Stimulated activated naive CD8-positive, alpha-beta T cell treated with anti-CD3 and anti-CD28 coated beads, Interleukin-15, Interleukin-2, amounts not matched to agents 100 ng/mL and 50 ng/mL, for 24 hours (primary cell): Measurements from ENCODE around the gene TTR.

ENCODE experiments used
- H3K27ac Mint-ChIP-seq: one replicate; pipeline ENCODE4 v1.8.0; 2021; ENCODE audit warnings: mild to moderate bottlenecking, mixed read lengths
- H3K27me3 Mint-ChIP-seq: one replicate; pipeline ENCODE4 v1.8.0; 2021; ENCODE audit warnings: mixed read lengths
- H3K36me3 Mint-ChIP-seq: one replicate; pipeline ENCODE4 v1.8.0; 2021; ENCODE audit warnings: low read depth, mixed read lengths
- H3K4me1 Mint-ChIP-seq: one replicate; pipeline ENCODE4 v1.8.0; 2021; ENCODE audit warnings: low read depth, mixed read lengths
- H3K4me3 Mint-ChIP-seq: one replicate; pipeline ENCODE4 v1.8.0; 2021; ENCODE audit warnings: mild to moderate bottlenecking, mixed read lengths
- H3K9me3 Mint-ChIP-seq: one replicate; pipeline ENCODE4 v1.8.0; 2021; ENCODE audit warnings: mixed read lengths

Gene TTR

DNA sequence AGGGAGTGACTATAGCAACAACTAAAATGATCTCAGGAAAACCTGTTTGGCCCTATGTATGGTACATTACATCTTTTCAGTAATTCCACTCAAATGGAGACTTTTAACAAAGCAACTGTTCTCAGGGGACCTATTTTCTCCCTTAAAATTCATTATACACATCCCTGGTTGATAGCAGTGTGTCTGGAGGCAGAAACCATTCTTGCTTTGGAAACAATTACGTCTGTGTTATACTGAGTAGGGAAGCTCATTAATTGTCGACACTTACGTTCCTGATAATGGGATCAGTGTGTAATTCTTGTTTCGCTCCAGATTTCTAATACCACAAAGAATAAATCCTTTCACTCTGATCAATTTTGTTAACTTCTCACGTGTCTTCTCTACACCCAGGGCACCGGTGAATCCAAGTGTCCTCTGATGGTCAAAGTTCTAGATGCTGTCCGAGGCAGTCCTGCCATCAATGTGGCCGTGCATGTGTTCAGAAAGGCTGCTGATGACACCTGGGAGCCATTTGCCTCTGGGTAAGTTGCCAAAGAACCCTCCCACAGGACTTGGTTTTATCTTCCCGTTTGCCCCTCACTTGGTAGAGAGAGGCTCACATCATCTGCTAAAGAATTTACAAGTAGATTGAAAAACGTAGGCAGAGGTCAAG lies 955 bp downstream of the TTR start:
- Mint-ChIP-seq H3K9me3 (no peaks in the 10 kb centered on the region), H3K36me3 (no peaks in the 10 kb centered on the region), H3K4me1 (no peaks in the 10 kb centered on the region), H3K27me3 (peaks cover 3% of the 10 kb centered on the region), H3K4me3 (no peak overlapping the region), H3K27ac (no peak overlapping the region)

DNA sequence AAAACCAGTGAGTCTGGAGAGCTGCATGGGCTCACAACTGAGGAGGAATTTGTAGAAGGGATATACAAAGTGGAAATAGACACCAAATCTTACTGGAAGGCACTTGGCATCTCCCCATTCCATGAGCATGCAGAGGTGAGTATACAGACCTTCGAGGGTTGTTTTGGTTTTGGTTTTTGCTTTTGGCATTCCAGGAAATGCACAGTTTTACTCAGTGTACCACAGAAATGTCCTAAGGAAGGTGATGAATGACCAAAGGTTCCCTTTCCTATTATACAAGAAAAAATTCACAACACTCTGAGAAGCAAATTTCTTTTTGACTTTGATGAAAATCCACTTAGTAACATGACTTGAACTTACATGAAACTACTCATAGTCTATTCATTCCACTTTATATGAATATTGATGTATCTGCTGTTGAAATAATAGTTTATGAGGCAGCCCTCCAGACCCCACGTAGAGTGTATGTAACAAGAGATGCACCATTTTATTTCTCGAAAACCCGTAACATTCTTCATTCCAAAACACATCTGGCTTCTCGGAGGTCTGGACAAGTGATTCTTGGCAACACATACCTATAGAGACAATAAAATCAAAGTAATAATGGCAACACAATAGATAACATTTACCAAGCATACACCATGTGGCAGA lies 3.6 kb downstream of the TTR start:
- H3K9me3 Mint-ChIP-seq = no peaks in the 10 kb centered on the region
- H3K4me3 Mint-ChIP-seq = no peak overlapping the region
- H3K36me3 Mint-ChIP-seq = no peaks in the 10 kb centered on the region
- no peak overlapping the region for H3K27ac Mint-ChIP-seq
- peaks cover 3% of the 10 kb centered on the region for H3K27me3 Mint-ChIP-seq
- H3K4me1 Mint-ChIP-seq = no peaks in the 10 kb centered on the region

DNA sequence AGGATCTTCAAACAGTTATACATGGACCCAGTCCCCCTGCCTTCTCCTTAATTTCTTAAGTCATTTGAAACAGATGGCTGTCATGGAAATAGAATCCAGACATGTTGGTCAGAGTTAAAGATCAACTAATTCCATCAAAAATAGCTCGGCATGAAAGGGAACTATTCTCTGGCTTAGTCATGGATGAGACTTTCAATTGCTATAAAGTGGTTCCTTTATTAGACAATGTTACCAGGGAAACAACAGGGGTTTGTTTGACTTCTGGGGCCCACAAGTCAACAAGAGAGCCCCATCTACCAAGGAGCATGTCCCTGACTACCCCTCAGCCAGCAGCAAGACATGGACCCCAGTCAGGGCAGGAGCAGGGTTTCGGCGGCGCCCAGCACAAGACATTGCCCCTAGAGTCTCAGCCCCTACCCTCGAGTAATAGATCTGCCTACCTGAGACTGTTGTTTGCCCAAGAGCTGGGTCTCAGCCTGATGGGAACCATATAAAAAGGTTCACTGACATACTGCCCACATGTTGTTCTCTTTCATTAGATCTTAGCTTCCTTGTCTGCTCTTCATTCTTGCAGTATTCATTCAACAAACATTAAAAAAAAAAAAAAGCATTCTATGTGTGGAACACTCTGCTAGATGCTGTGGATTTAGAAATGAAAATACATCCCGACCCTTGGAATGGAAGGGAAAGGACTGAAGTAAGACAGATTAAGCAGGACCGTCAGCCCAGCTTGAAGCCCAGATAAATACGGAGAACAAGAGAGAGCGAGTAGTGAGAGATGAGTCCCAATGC lies 4.6 kb downstream of the TTR start:
- H3K36me3 Mint-ChIP-seq = no peaks in the 10 kb centered on the region
- H3K9me3 Mint-ChIP-seq = no peaks in the 10 kb centered on the region
- no peak overlapping the region for H3K4me3 Mint-ChIP-seq
- H3K4me1 Mint-ChIP-seq = no peaks in the 10 kb centered on the region
- H3K27me3 Mint-ChIP-seq = peaks cover 3% of the 10 kb centered on the region
- H3K27ac Mint-ChIP-seq = no peak overlapping the region

- Mint-ChIP-seq H3K4me3 (no peak overlapping the region), H3K9me3 (no peaks in the 10 kb centered on the region)
Observed at GRCh38 chr18:31598021-31598805, 6.5 kb downstream of the TTR start.

GRCh38 chr18:31603315-31603714 lies 11.6 kb downstream of the TTR start:
- peaks cover 4% of the 10 kb centered on the region for H3K4me1 Mint-ChIP-seq
- H3K27me3 Mint-ChIP-seq = peaks cover 15% of the 10 kb centered on the region
- H3K36me3 Mint-ChIP-seq = no peaks in the 10 kb centered on the region
- no peak overlapping the region for H3K27ac Mint-ChIP-seq
- peaks cover 8% of the 10 kb centered on the region for H3K9me3 Mint-ChIP-seq
- H3K4me3 Mint-ChIP-seq = no peak overlapping the region

More at GRCh38 chr18:31598021-31598805, 6.5 kb downstream of the TTR start:
- H3K4me1 Mint-ChIP-seq = peaks cover 1% of the 10 kb centered on the region
- H3K27me3 Mint-ChIP-seq = peaks cover 3% of the 10 kb centered on the region
- H3K36me3 Mint-ChIP-seq = no peaks in the 10 kb centered on the region
- H3K27ac Mint-ChIP-seq = no peak overlapping the region

- H3K27me3 Mint-ChIP-seq = peaks cover 15% of the 10 kb centered on the region
- no peak overlapping the region for H3K27ac Mint-ChIP-seq
- H3K4me3 Mint-ChIP-seq = no peak overlapping the region
- no peaks in the 10 kb centered on the region for H3K36me3 Mint-ChIP-seq
- H3K9me3 Mint-ChIP-seq = peaks cover 8% of the 10 kb centered on the region
- H3K4me1 Mint-ChIP-seq = peaks cover 4% of the 10 kb centered on the region
Observed at GRCh38 chr18:31606265-31606664, 14.6 kb downstream of the TTR start.

- H3K4me3 Mint-ChIP-seq = no peak overlapping the region
- H3K27ac Mint-ChIP-seq = no peak overlapping the region
- H3K36me3 Mint-ChIP-seq = no peaks in the 10 kb centered on the region
- peaks cover 8% of the 10 kb centered on the region for H3K9me3 Mint-ChIP-seq
- H3K27me3 Mint-ChIP-seq = peaks cover 15% of the 10 kb centered on the region
- peaks cover 4% of the 10 kb centered on the region for H3K4me1 Mint-ChIP-seq
Observed at GRCh38 chr18:31607384-31607783, 15.7 kb downstream of the TTR start.

DNA sequence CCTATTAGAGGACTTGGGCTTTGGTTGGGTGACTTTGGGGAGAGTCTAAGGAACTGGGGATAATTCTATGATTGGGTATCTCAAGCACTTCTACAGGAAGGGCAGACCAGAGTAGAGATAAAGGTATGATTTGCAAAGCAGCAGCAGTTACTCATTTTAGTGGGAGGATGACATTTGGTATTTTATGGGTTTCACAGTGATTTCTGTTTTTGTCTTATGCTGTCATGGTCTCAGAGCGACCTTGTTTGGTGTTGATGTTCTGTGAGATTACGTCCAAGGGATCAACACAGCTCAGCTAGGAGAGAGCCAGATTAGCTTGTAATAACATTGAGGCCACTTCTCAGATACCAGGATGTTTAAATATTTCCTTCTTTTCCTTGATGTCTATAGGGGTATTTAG lies 18.2 kb downstream of the TTR start:
- Mint-ChIP-seq H3K4me1 (no peaks in the 10 kb centered on the region), H3K36me3 (no peaks in the 10 kb centered on the region), H3K27me3 (peaks cover 10% of the 10 kb centered on the region), H3K9me3 (no peaks in the 10 kb centered on the region), H3K4me3 (no peak overlapping the region), H3K27ac (no peak overlapping the region)

- H3K4me1 Mint-ChIP-seq = no peaks in the 10 kb centered on the region
- no peaks in the 10 kb centered on the region for H3K36me3 Mint-ChIP-seq
- H3K9me3 Mint-ChIP-seq = no peaks in the 10 kb centered on the region
- H3K27me3 Mint-ChIP-seq = peaks cover 8% of the 10 kb centered on the region
- no peak overlapping the region for H3K27ac Mint-ChIP-seq
- no peak overlapping the region for H3K4me3 Mint-ChIP-seq
Observed at GRCh38 chr18:31610286-31611205, 18.9 kb downstream of the TTR start.

DNA sequence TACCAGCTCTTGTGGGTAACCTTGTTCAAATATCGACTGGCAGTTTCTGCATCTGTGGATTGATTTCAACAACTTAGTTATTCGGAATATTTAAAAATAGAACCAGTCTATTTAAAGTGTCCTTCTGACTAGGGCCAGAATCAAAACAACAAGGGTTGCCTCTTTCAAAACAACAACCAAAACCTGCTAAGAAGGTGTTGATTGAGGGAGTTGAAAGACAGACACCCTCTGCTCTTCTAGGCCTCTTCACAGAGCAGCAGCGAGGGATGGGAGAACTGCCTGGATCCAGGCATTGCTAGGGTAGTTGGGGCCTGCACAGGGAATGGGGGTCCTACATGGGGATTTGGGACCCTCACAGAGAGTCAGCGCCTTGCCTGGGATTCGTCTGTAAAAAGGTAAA lies 19.8 kb downstream of the TTR start:
- Mint-ChIP-seq H3K9me3 (no peaks in the 10 kb centered on the region), H3K36me3 (no peaks in the 10 kb centered on the region), H3K4me3 (no peak overlapping the region), H3K27ac (no peak overlapping the region), H3K27me3 (peaks cover 3% of the 10 kb centered on the region), H3K4me1 (no peaks in the 10 kb centered on the region)

- Mint-ChIP-seq H3K27me3 (peaks cover 5% of the 10 kb centered on the region), H3K4me3 (no peak overlapping the region), H3K36me3 (no peaks in the 10 kb centered on the region), H3K4me1 (no peaks in the 10 kb centered on the region), H3K9me3 (no peaks in the 10 kb centered on the region), H3K27ac (no peak overlapping the region)
Observed at GRCh38 chr18:31612124-31612523, 20.4 kb downstream of the TTR start.

- peaks cover 13% of the 10 kb centered on the region for H3K27me3 Mint-ChIP-seq
- no peaks in the 10 kb centered on the region for H3K36me3 Mint-ChIP-seq
- H3K9me3 Mint-ChIP-seq = no peaks in the 10 kb centered on the region
- no peak overlapping the region for H3K27ac Mint-ChIP-seq
- H3K4me3 Mint-ChIP-seq = no peak overlapping the region
- no peaks in the 10 kb centered on the region for H3K4me1 Mint-ChIP-seq
Observed at GRCh38 chr18:31614044-31614443, 22.4 kb downstream of the TTR start.

- Mint-ChIP-seq H3K27ac (no peak overlapping the region), H3K36me3 (no peaks in the 10 kb centered on the region), H3K4me3 (no peak overlapping the region), H3K9me3 (no peaks in the 10 kb centered on the region), H3K27me3 (peaks cover 13% of the 10 kb centered on the region), H3K4me1 (no peaks in the 10 kb centered on the region)
Observed at GRCh38 chr18:31616586-31616985, 24.9 kb downstream of the TTR start.
